Posterior vena cava (tissue), 2 donors: ENCODE results near the gene PIGU. TPM values are rescaled to one million over a fixed set of nuclear protein-coding genes. Genes with fewer than 3 reads are reported as not detected.

Source experiments
- DNase-seq: peaks from one replicate; pipeline ENCODE4 v3.0.0-alpha.2; 2020; ENCODE audit warnings: low spot score
- intact Hi-C, 2 donors: fragments of 100-400 bp; cut with DNase I; formaldehyde crosslinking; loops; one replicate each; pipeline versions ENCODE4 v1.14.1 to v1.14.2; 2022 to 2023
- total RNA-seq, 2 donors: library from RNA; stranded (reverse); fragmentation: NEBNext Ultra II Directional; extraction: Animal tissue kit (Norgen Biotek cat#: 25700); gene quantifications; one replicate each; pipeline ENCODE4 v1.2.1, GENCODE V29; 2021
- donor health status: DM: yes; HTN: yes; CAD: no.
- donor health status: DM: yes; HTN: yes; CAD: no.

Gene PIGU
- total RNA-seq, 2 donors from 2014 or later, result 9.6 to 10.7 TPM

DNA sequence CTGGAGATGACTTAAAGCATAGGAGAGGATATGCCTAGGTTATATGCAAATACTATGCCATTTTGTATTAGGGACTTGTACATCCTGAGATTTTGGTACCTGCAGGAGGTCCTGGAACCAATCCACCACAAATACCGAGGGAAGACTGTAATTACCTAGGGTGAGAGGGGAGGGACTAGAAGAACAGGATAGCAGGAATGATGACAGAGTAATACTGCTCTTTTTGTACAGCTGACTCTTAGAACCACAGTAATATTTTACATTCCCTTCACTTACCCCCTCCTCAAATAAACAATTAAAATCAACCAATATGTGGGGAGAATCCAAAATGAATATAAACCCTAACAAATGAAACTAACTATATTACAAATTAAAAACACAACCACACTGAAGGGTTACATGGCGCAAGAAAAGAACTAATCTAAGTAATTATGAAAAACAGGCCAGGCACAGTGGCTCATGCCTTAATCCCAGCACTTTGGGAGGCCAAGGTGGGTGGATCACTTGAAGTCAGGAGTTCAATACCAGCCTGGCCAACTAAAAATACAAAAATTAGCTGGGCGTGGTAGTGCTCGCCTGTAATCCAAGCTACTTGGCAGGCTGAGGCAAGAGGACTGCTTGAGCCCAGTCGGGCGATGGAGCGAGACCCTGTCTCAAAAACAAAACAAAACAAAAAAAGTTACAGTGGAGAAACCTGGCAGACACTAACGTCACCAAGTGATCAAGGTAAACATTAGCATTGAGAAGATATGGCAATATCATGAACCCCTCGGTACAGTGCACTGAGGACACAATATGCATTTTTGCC lies 81.3 kb downstream of the PIGU start:
- intact Hi-C loops, result no loop called here
- DNase-seq, result no peak

DNA sequence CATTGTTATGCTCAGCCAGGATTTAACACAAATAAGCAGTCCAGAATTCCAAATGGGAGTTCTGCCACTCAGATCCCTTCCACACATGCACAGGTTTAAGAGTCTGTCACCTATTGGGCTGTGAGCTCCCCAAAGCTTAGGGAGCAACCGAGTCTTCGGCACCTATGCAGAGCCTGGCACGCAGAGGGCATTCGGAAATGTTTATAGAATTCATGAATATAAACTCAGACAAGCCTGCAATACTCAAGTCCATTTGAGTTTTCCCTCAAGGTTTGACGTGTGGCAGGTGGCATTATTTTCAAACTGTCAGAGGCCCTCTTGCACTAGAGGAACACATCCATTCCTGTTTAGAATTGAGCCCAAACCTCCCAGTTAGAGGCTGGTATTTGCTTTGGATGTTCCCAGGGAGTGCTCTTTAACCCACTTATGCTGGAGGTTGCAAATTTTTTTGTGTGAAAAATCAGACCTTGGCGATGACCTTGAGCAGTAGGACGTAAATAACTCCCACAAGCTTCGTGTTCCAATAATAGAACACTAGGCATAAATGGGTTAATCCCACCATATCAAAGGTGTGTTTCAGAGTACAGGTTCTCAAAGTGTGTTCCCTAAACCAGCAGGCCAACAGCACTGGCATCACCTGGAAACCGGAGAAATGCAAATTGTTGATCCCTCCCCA lies 90.3 kb downstream of the PIGU start:
- DNase-seq, result no peak
- intact Hi-C loops, result no loop called here

DNA sequence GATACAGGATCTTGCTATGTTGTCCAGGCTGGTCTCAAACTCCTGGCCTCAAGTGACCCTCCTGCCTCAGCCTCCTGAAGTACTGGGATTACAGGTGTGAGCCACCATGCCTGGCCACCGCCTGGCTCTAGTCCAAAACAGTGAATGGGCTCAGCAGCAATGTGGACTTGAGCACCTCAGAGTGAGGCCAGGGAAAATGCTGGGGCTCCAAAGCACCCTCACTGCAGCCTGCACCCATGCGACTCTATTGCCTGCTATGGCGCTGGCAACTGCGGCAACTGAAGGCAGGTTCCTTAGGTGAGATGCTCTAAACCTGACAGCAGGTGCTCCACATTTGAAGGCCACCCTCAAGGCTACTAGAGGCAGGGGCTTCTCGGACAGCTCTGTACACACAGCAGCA lies 91.9 kb downstream of the PIGU start:
- no peak for DNase-seq
- intact Hi-C loops, result no loop called here

DNA sequence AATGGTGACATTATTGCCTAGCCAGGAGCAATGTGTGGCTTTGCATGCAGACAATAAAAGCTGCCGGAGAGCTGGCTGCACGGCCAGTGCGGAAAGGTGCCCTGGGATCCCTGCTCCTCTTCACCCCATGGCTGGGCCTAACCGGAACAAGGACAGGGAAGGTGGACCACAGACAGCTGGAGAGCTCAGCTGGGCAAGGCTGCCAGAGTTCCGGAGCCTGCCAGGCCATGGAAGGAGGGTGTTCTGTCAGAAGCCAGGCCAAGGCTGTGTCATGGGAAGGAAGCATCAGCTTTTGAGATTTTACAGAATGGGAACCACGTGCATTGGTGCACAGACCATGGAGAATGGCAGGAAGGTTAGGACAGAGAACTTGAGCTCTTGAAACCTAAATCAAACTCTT lies 93.3 kb downstream of the PIGU start:
- no peak for DNase-seq
- intact Hi-C loops, result no loop called here

DNA sequence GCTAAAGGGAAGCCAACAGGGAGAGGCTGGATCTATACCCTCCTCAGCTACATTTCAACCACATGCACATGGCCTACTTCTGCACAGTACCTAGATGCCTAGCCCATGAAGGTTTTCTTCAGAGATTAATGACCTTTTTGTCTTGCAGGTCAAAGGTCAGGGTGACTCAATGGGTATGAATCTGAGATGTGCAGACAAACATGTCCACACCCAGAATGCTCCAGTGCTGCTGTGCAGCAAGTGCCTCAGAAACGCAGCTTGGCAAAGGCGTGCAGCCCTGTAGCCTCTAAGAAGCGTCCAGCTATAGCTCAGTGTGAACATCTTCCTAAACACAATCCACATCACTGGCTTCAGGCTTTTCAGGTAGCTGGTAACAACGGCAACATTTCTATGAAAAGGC lies 94.0 kb downstream of the PIGU start:
- intact Hi-C loops, result no loop called here
- no peak for DNase-seq

DNA sequence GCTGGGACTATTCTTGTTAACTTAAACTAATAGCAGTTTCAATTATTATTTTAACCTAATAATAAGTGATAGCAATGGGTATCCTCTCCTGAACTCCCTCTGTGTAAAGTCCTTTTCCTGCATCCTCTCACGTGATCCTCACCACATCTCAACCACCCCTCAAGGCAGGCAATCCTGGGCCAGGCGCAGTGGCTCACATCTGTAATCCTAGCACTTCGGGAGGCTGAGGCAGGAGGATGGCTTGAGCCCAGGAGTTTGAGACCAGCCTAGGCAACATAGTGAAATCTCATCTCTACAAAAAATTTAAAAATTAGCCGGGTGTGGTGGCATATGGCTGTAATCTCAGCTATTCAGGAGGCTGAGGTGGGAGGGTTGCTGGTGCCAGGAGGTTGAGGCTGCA lies 94.7 kb downstream of the PIGU start:
- intact Hi-C loops, result no loop called here

DNA sequence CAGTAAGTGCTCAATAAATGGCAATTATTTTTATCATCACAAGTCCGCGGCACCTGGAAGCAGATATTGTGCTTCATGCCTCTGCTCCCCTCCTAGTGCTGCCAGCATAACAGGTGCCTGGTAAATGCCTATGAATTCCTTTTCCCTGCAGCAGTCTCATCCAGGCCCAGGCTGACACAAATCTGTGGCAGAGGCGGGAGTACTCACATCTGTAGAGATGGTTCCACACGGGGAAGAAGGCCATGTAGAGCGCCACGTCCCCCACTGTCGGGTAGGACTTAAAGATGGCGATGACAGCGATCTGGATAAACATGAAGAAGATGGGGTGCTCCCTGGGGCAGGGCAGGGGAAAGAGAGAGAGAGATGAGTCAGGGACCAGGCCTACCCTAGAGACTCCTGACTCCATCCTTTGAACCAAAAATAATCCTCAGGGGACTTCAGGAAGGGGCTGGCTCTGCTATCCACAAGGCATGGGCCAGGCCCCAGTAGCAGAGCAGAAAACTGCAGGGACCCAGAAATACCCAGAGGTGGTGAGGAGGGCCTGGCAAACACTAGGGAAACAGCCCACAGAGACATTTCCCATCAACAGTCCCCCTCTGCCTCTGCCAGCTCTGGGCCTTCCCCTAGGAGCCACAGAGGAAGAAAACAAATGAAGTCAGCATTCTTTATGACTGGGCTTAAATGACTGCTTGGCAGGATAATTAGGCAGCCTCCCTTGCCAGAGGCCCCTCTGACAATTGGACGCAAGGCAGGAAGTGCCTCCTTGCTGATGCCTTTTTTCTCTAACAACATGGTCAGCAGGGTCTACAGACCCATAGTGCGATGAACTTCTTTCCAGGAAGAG lies 95.3 kb downstream of the PIGU start:
- intact Hi-C loops, result no loop called here
- no peak for DNase-seq

More for the DNA sequence above, 94.7 kb downstream of the PIGU start:
- no peak for DNase-seq

DNA sequence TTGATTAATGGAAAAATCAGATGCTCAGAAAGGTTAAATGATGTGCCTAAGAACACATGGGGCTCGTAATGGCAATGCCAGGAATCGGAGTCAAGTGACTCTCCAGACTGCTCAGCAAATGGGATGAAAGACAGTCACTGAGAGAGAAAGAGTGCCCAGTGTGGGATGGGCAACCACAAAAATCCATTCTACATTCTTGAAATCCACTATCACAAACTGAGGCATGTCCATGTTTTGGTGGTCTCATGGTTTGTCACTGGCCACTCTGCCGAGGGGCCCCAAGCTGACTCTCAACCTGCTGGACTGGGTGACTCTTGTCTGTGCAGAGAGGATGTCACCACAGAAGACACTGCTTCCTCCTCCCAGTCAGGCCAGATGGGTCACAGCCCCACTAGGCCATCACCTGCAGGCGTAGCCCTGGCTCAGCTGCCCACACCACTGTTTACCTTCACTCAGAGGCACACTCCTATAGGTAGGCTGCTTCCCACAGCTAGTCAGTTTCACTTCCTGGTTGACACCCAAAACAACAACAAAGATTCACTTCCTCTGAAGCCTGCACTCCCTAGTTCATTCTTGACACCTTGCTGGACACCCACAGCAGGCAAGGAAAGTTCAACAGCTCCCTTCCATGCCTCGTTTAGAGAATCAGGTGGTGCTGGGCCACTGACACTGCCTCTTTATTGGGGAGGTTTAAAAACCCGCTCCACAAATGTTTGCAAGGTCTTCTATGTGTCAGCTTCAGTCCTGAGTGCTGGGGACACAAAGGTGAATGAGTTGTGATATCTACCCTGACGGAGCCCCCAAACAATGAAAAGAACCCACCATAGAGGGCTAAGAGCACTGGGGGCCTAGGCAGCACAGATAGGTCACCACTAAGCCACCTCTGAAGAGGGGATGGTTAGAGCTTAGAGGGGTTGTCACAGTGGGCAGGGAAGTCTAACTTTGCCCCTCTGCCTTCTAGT lies 96.6 kb downstream of the PIGU start:
- intact Hi-C loops, result loop anchor here (5.0 to 10.0 kb wide), 2 partner anchors 127 to 385 kb away; no protein-coding TSS in a partner anchor
- DNase-seq, result no peak

DNA sequence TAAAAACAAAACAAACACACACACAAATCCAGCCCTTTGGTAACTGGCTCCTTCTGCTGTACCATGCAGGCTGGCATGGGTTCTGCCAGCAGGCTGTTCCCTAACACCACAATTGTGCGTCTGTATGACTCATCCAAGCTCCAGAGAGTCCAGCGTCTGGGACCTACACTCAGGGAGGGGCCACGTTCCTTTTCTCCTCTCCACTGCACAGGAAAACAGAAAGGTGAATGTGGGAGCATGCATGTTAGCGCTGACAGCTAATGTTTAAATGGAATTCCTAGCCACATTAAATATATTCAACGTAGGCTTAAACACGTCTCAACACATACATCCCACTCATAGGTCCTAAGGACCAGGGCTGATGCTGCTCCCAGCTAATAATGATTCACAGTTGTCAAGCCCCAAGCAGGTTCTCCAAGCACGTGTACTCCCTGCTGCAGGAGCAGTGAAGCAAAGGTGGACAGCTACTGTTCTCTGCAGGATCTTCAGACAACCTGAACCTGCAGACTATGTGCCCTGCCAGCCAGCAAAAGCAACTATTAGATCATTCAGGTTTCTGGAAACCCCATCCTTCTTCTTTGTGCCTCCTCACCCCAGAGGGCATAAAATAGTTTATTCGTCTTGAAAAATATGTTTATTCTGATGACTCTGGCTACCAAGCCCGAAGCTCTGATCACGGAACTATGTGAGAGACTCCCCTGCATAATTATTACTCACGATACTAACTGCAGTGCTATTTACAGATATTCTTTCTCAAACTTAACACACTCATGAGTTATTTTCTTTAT lies 97.5 kb downstream of the PIGU start:
- intact Hi-C loops, result loop anchor here (5.0 to 10.0 kb wide), 2 partner anchors 128 to 385 kb away; no protein-coding TSS in a partner anchor
- no peak for DNase-seq

DNA sequence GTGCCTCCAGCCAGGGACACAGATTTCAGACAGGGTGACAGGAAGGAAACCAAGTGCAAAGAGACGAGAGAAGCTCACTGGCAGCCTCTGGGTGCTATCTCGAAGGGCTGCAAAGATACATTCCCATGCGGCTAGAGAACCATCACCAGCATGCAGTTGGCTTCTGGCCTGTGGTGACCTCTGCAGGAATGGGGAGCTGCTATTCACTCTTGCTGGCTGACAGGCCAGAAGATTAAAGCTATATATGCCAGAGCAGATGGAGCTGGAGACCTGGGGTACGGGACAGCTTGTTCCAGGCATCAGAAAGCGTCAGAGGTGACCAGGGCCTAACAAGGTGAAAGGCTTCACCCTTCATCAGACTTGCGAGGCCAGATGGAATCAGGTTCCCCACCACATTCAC lies 98.4 kb downstream of the PIGU start:
- no peak for DNase-seq
- intact Hi-C loops, result loop anchor here (5.0 to 10.0 kb wide), 2 partner anchors 129 to 386 kb away; no protein-coding TSS in a partner anchor

DNA sequence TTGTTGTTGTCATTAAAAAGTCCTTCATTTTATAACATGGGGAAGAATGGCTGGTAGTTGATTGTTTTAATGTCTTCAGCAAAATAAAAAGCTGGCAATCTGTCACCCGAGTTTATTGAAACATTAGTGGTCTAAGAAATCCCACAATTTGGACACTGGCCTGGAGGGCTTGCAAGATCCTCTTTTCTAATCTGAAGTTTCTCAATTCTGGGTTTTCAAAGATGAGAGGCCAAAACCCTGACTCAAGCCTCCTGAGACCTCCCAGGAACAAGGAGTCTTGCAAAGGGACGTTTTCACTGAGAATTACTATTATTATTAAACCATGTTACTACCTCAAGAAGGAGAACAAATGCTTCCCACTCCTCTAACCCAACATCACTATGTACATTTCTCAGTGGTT lies 98.9 kb downstream of the PIGU start:
- DNase-seq, result no peak
- intact Hi-C loops, result loop anchor here (5.0 to 10.0 kb wide), 2 partner anchors 129 to 387 kb away; no protein-coding TSS in a partner anchor

DNA sequence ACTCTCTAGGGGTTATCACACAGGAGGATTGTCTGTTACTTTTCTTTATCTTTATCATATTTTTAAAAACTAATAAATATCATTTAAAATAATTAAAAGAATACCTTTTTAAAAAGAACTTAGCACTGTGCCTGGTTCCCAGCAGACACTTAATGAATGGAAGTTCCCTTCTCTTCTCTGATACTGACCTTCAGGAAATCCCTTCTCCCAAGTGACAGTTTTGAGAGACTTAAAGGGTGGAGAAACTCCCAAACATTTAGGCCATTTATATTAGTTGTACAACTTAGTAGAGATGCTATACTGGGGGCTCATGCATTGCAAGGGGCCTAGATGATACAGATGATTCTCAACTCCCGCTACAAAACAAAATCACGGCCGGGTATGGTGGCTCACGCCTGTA lies 99.8 kb downstream of the PIGU start:
- intact Hi-C loops, result loop anchor here (5.0 to 10.0 kb wide), 2 partner anchors 130 to 388 kb away; no protein-coding TSS in a partner anchor
- DNase-seq, result no peak

DNA sequence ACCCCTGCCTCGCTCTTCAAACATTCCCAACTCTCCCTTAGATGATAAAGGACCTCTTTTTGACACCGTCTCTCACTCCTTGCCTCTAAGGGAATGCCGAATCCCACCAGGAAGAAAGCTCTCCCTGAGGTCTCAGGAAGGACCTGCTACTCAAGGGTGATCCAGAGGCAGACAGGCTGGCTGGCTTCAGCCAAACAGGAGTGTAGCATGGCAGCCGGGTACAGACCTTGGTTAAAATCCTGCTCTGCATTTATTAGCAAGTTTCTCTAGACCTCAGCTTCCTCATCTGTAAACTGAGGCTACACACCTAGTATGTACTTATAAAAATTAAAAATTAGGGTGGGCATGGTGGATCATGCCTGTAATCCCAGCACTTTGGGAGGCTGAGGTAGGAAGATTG lies 101.1 kb downstream of the PIGU start:
- no peak for DNase-seq
- intact Hi-C loops, result loop anchor here (5.0 to 10.0 kb wide), 2 partner anchors 132 to 389 kb away; no protein-coding TSS in a partner anchor

DNA sequence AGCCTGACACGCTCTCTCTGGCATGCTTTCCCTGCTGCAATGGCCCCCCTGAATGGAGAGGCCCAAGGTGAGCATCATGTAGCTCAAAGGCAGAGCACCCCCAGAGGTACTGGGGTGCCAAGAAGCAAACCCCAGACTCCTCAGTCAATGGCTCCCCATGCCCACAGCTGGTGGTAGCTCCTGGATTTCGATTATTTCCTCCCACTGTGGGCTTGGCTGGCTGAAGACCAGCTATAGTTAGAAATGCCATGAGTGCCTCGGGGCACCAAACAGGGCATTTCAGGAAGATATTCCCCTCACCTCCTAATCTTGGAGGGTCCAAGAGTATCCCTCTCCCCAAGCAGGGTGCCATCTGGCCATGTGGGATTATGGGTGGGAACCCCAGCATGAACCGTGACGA lies 101.6 kb downstream of the PIGU start:
- intact Hi-C loops, result loop anchor here (5.0 to 10.0 kb wide), 2 partner anchors 132 to 390 kb away; no protein-coding TSS in a partner anchor
- DNase-seq, result no peak

DNA sequence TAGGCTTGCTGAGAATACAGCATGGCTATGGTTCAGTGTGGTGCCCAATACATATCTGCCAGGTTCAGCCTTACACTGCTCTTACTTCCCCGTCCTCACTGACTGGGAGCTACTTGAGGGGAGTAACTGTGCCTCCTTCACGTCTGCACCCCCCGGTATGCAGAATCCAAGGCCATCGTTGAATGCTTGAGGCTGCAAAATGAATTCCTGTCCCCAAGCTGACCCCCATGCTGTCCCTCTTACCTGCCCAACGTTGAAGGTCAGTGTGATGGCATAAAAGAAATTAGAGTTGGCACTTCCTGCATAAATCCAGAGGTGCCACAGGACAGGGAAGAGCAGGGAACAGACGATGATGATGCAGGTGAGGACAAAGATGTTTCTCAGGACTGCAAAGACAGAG lies 102.0 kb downstream of the PIGU start:
- intact Hi-C loops, result loop anchor here (5.0 to 10.0 kb wide), 2 partner anchors 132 to 390 kb away; no protein-coding TSS in a partner anchor
- DNase-seq, result no peak

DNA sequence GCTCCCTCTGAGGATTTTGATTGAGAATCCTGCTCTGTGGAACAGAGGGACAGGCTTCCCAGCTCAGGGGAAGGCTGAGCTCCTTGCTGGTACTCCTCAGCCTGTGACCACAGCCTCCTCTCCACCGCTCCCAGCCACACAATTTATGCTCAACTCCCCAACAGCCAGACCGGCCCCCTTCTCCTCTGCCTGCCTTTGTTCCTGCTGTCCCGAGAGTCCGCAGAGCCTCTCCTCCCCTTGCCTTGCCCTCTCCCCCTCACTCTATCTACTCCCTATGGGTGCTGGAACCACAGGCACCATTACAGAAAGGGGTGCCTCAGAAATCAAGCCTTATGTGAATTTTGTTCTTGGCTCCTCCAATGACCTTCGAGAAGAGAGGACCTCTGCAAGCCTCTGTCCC lies 102.5 kb downstream of the PIGU start:
- DNase-seq, result no peak
- intact Hi-C loops, result loop anchor here in 1 of 2 donors (10.0 kb wide), 1 partner anchor 390 kb away; no protein-coding TSS in a partner anchor

DNA sequence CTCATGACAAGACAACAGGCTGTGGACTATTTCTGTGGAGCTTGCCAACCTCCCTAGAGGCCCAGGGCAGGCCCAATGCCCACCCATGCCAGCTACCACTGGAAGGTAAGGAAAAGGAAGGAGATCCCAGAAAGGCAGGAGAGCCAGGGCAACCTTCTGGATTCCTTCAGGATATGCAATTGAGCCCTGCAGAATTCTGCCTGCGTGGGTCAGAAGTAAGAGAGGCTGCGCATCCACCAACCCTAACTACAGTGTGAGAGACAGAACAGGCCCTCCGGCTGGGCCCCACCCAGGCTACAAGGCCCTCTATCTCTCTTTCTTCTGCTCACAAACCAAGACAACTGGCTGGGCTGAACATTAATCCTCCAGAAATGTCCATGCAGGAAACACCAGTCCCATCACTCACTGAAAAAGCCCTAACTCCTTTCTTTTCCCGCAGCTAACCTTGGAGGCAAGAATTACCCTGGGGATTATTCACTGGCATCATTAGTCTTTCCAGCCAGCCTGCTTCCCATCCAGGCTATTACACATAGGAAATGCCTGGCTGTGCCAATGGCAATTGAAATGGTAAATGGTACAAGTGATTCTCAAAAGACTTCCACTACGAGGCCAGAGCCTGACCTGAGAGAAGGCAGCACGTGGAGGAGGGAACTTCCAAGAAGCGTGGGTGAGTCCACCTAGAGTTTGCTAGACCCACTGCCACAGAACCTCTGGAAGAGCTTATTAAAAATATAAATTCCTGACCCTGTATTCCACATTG lies 103.2 kb downstream of the PIGU start:
- no peak for DNase-seq
- intact Hi-C loops, result loop anchor here in 1 of 2 donors (10.0 kb wide), 1 partner anchor 391 kb away; no protein-coding TSS in a partner anchor
